ENCODE results near the gene CKB.
A peak's percentile ranks its signal among the peaks of the same experiment; 100 is the strongest.

The CKB gene

GRCh38 chr14:103535081-103535890 lies 12.7 kb upstream of the CKB start:
- DNase-seq (ENCODE audit: insufficient read length) (no peak), FAIRE-seq (no peak)
- TF ChIP-seq POLR2AphosphoS5 (IDR thresholded peaks at IDR 0.05; ENCODE audit: low read depth, low read length) (0 out of 2 replicates have a peak, but pooled peaks have one; percentile 7), POLR2A (IDR thresholded peaks at IDR 0.05; ENCODE audit: low read depth, low read length) (no peak), TAF1 (IDR thresholded peaks at IDR 0.05; ENCODE audit: borderline replicate concordance, low read depth, low read length) (no peak)

DNA sequence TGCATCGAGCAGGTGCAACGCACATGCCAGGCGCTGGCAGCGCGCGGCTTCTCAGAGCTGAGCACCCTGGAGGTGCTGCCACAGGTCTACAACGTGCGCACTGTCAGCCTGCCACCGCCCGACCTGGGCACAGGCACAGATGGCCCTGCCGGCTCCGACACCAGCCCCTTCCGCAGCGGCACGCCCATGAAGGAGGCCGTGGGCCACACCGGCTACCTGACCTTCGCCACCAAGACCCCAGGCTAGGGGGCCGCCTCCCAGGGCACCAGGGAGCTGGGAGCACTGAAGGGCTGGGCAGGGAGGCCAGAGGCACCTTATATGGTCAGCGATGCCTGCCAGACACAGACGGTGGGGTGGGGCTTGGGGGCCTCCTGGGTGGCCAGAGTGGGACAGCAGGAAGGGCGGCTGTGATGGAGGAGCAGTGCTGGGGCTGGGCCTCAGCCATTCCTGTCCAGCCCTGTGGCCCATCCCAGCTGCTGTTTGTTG lies 12.0 kb upstream of the CKB start:
- FAIRE-seq (no peak), DNase-seq (ENCODE audit: insufficient read length) (no peak)
- TF ChIP-seq TAF1 (IDR thresholded peaks at IDR 0.05; ENCODE audit: borderline replicate concordance, low read depth, low read length) (no peak), POLR2AphosphoS5 (IDR thresholded peaks at IDR 0.05; ENCODE audit: low read depth, low read length) (no peak), POLR2A (IDR thresholded peaks at IDR 0.05; ENCODE audit: low read depth, low read length) (no peak)

DNA sequence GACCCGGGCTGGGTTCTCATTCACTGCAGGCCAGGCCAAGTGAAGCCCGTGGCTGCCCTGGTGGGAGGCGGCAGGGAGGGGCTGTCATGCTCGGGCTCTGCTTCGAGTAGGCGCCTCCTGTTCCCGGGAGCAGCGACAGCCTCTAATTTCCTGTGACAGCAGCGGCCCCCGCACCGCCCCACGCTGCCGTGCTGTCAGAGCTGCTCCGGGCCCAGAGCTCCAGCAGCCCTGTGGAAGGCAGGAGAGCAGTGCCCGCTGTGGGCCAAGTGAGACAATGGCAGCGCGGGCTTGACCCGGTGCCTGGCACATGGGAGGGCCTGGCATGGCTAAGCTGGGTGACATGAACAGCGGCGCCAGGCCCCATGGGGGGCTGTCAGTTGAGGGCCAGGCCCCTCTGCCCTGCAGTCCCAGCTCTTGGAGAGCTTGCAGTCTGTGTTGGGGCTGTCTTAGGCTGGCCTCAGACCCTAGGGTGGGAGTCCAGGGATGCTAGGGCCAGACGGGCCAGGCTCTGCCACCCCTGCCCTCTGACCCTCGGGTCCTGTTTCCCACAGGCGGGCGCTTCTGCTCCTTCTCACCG lies 11.5 kb upstream of the CKB start:
- no peak for DNase-seq (ENCODE audit: insufficient read length)
- no peak for FAIRE-seq
- TF ChIP-seq TAF1 (IDR thresholded peaks at IDR 0.05; ENCODE audit: borderline replicate concordance, low read depth, low read length) (no peak), POLR2A (IDR thresholded peaks at IDR 0.05; ENCODE audit: low read depth, low read length) (no peak)

DNA sequence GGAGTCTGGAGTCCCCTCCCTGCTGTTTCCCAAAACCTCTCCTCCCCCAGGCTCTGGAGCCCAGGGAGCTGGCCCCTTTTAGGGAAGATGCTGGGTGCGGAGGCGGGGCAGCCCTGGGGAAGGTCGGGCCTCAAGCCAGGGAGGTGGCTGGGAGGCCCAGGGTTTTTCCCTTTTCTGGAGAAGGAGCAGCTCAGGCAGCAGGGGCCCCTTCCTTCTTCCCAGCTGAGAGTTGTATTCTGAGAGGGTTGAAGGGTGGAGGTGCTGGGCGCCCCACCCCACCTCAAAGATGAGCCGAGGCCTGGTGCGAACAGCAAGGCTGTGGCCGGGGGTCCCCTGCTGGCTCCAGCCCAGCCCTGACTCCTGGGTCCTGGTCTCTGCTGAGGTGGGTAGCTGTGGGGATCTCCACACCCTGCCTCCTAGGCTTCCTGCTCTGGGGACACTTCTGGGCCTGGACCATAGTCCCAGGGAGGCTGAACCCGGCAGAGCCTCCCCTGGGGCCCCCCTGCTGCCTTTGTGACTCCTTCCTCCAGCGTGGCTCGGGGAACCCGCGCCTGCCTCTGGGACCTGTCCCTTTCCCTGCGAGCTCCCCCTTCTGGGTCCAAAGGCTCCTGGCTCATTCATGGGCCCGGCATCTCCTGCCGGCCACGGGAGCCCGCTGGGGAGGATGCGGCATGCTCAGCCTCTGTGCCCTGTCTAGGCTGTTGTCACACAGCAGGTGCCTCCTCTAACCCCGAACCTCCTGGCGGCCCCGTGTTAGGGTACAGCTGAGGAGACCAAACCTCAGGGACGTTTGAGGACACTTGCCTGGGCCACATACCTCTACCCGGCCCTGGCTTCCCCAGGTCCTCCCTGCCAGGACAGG lies 10.7 kb upstream of the CKB start:
- DNase-seq (ENCODE audit: insufficient read length): no peak
- TF ChIP-seq TAF1 (IDR thresholded peaks at IDR 0.05; ENCODE audit: borderline replicate concordance, low read depth, low read length): no peak
- TF ChIP-seq POLR2A (IDR thresholded peaks at IDR 0.05; ENCODE audit: low read depth, low read length): no peak
- no peak for TF ChIP-seq POLR2AphosphoS5 (IDR thresholded peaks at IDR 0.05; ENCODE audit: low read depth, low read length)
- no peak for FAIRE-seq

- TF ChIP-seq POLR2A (IDR thresholded peaks at IDR 0.05; ENCODE audit: low read depth, low read length): no peak
- TF ChIP-seq POLR2AphosphoS5 (IDR thresholded peaks at IDR 0.05; ENCODE audit: low read depth, low read length): no peak
- TF ChIP-seq TAF1 (IDR thresholded peaks at IDR 0.05; ENCODE audit: borderline replicate concordance, low read depth, low read length): no peak
- DNase-seq (ENCODE audit: insufficient read length): no peak
These were observed 9.8 kb upstream of the CKB start for GRCh38 chr14:103532216-103533136.

DNA sequence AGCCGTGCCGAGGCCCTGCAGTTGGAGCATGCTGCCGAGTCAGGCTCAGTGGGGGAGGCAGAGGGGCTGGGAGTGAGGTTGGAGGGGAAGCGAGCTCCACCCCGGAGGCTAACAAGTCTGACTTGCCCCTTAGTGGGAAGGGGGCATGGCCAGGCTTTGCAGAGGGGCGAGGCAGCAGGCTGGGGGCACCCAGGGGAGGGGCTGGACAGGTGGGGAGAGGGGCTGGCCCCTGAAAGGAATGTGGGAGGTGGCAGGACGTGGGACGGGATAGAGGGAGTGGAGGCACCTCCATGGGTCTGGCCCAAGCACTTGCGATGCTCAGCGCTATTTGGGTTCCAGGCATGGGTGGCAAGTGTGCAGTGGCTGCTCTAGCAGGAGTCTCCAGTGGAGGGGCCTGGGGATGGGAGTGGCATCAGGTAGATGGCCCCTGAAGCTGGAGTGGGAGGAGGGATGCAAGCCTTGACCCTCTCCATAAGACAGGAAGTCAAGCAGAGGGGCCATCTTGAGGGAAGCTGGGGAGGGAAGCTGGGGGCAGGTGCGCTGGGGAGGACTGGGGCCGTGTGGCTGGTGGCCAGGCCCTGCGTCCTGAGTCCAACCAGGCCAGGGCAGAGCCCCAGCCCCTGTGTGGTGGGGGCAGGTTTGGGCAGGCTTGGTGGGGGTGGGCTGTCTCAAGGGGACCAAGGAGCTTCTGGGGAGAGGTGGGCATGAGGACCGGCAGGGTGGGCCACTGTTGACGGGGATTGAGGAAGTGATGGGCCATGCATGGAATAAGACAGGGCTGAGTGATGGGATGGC lies 9.0 kb upstream of the CKB start:
- TF ChIP-seq POLR2AphosphoS5 (IDR thresholded peaks at IDR 0.05; ENCODE audit: low read depth, low read length): no peak
- TF ChIP-seq POLR2A (IDR thresholded peaks at IDR 0.05; ENCODE audit: low read depth, low read length): no peak
- no peak for TF ChIP-seq TAF1 (IDR thresholded peaks at IDR 0.05; ENCODE audit: borderline replicate concordance, low read depth, low read length)

More at GRCh38 chr14:103532216-103533136, 9.8 kb upstream of the CKB start:
- FAIRE-seq: no peak

DNA sequence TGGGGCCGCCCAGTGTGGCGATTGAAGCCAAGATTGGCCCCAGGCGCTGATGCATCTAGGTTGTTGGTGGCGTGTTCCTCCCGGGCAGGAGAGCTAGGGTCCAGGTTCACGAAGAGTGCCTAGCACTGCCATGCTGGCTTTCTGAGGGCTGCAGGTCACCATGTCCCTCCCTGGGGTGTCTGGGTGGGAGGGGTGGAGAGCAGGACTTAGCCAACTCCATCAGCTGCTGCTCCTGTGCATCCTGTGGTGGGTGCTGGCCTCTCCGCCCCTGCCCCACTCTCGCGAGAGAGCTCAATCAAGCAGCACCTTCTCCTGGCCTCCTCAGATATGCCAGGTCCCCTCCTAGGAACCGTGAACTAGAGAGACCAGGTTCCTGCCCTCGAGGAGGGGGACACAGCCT lies 8.2 kb upstream of the CKB start:
- FAIRE-seq (no peak), DNase-seq (ENCODE audit: insufficient read length) (no peak)
- no peak for TF ChIP-seq TAF1 (IDR thresholded peaks at IDR 0.05; ENCODE audit: borderline replicate concordance, low read depth, low read length)
- no peak for TF ChIP-seq POLR2AphosphoS5 (IDR thresholded peaks at IDR 0.05; ENCODE audit: low read depth, low read length)
- TF ChIP-seq POLR2A (IDR thresholded peaks at IDR 0.05; ENCODE audit: low read depth, low read length): no peak

More for the DNA sequence above, 9.0 kb upstream of the CKB start:
- no peak for FAIRE-seq
- no peak for DNase-seq (ENCODE audit: insufficient read length)

DNA sequence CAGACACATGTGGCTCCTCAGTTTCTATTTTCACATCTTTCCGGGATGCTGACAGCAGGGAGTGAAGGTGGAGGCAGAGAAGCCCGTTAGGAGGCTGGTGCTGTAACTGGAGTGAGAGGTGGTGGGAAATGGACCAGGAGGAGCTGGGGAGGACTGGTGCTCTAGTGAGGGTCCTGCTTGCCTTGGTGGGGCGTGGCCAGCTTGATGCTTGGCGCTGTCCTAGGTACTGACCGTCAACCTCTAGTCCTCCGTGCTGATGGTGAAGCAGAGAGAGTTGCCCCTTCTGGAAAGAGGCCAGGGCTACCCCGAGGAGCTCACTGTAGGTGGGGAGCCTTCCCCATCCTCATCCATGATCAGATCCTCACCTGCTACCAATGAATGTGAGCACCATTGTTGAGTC lies 7.8 kb upstream of the CKB start:
- no peak for DNase-seq (ENCODE audit: insufficient read length)
- TF ChIP-seq POLR2A (IDR thresholded peaks at IDR 0.05; ENCODE audit: low read depth, low read length) (no peak), POLR2AphosphoS5 (IDR thresholded peaks at IDR 0.05; ENCODE audit: low read depth, low read length) (no peak), TAF1 (IDR thresholded peaks at IDR 0.05; ENCODE audit: borderline replicate concordance, low read depth, low read length) (no peak)
- FAIRE-seq: no peak

DNA sequence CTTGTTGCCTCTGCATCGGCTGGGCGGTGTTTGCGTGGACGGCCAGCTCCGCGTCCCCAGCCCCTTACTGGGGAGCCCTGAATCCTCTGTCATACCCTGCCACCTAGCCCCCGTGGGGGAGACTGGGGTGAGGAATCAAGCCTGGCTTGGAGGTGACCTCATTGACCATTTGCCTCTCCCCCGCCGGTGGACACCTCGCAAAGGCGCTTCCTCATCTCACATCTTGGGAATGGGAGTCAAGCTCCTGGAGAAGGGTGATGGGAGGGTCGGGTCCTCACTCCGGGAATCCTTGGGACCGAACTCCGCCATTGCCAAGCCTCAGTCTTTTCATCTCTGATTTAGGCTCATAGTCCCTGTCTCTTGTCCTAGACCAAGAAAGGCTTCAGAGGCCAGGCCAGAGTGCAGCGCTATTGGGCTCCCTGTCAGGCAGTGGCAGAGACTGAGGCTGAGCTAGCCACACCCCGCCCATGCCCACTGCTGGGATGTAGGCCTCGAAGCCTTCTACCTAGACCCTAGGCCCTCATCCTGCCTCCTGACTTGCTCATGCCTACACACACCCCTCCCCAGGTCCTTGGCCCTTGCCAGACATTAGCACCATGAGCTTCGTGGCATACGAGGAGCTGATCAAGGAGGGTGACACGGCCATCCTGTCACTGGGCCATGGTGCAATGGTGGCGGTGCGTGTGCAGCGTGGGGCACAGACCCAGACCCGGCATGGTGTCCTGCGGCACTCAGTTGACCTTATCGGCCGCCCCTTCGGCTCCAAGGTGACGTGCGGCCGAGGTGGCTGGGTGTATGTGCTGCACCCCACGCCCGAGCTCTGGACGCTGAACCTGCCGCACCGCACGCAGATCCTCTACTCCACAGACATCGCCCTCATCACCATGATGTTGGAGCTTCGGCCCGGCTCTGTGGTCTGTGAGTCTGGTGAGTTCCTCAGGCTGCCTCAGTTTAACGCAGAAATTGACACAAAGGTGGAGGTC lies 7.0 kb upstream of the CKB start:
- no peak for FAIRE-seq
- TF ChIP-seq POLR2AphosphoS5 (IDR thresholded peaks at IDR 0.05; ENCODE audit: low read depth, low read length): peak; percentile 34; the same call in 1 of the 2 replicates
- TF ChIP-seq TAF1 (IDR thresholded peaks at IDR 0.05; ENCODE audit: borderline replicate concordance, low read depth, low read length): no peak

More for the DNA sequence above, 7.0 kb upstream of the CKB start:
- DNase-seq (ENCODE audit: insufficient read length): no peak

Data from GM12892 (cell line).